Stimulated activated CD4-positive, alpha-beta T cell treated with anti-CD3 and anti-CD28 coated beads, Interleukin-15, amount 100 ng/mL, for 24 hours (primary cell): ENCODE data around the gene TOMM6.

ENCODE experiments used
- DNase-seq: peaks from one replicate; pipeline ENCODE4 v3.0.0-alpha.2; 2020

Gene TOMM6

GRCh38 chr6:41824571-41825569 lies 37.4 kb downstream of the TOMM6 start:
- DNase-seq = no peak

- DNase-seq = no peak
Measured at GRCh38 chr6:41826343-41827022, 39.0 kb downstream of the TOMM6 start.

GRCh38 chr6:41832263-41832662 lies 44.8 kb downstream of the TOMM6 start:
- DNase-seq = no peak

- no peak for DNase-seq
Measured at GRCh38 chr6:41836022-41836659, 48.6 kb downstream of the TOMM6 start.

GRCh38 chr6:41836660-41837052 lies 49.2 kb downstream of the TOMM6 start:
- DNase-seq = no peak
